ENCODE data around the gene CD46.
"Not testable (repeated sequence)": the region's sequence is repeated elsewhere in the genome, so short reads cannot be mapped to it uniquely, and the experiment has no call there.

CD46 gene

DNA sequence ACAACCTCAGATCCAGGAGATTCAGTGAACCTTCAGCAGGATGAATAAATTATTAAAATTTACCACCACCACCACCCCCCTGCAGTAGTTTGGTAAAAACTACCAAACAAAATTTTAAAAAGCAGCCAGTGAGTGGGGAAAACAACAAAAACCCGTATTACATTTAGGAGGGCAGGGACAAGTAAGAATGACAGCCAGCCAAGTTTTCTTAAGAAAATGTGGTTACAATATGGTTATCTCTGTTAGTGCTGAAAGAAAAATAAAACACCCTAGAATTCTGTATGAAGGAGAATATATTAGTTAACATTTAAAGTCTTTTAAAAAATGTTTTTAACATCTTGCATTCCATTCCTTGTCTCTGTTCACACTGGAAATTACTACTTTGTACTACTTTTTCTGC lies 14.7 kb downstream of the CD46 start:
- TF ChIP-seq CTCF (IDR thresholded peaks at IDR 0.05; ENCODE audit: borderline replicate concordance, control extremely low read depth, extremely low read depth, insufficient read depth, missing control alignments) = no peak
- DNase-seq (ENCODE audit: low spot score) = no peak
- in situ Hi-C loops (cut with MboI; ENCODE audit: low sequenced_read_pairs, unreplicated experiment) = no loop called here

DNA sequence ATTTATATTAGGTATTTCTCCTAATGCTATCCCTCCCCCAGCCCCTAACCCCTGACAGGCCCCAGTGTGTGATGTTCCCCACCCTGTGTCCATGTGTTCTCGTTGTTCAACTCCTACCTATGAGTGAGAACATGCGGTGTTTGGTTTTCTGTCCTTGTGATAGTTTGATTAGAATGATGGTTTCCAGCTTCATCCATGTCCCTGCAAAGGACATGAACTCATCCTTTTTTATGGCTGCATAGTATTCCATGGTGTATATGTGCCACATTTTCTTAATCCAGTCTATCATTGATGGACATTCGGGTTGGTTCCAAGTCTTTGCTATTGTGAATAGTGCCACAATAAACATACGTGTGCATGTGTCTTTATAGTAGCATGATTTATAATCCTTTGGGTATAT lies 18.7 kb downstream of the CD46 start:
- in situ Hi-C loops (cut with MboI; ENCODE audit: low sequenced_read_pairs, unreplicated experiment); DNase-seq (ENCODE audit: low spot score): not testable (repeated sequence)

DNA sequence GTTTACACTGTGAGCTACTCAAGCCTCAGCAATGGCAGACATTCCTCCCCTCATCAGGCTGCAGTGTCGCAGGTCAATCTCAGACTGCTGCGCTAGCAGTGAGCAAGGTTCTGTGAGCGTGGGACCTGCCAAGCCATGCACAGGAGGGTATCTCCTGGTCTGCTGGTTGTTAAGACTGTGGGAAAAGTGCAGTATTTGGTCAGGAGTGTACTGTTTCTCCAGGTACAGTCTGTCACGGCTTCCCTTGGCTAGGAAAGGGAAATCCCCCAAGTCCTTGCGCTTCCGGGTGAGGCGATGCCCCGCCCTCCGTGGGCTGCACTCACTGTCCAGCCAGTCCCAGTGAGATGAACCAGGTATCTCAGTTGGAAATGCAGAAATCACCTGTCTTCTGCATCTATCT lies 24.2 kb downstream of the CD46 start:
- in situ Hi-C loops (cut with MboI; ENCODE audit: low sequenced_read_pairs, unreplicated experiment); DNase-seq (ENCODE audit: low spot score): not testable (repeated sequence)

DNA sequence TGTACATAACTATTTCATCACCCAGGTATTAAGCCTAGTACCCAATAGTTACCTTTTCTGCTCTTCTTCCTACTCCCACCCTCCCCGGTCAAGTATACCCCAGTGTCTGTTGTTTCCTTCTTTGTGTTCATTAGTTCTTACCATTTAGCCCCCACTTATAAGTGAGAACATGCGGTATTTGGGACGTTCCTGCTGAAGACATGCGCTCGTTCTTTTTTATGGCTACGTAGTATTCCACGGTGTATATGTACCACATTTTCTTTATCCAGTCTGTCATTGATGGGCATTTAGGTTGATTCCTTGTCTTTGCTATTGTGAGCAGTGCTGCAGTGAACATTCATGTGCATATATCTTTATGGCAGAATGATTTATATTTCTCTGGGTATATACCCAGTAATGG lies 25.6 kb downstream of the CD46 start:
- in situ Hi-C loops (cut with MboI; ENCODE audit: low sequenced_read_pairs, unreplicated experiment); DNase-seq (ENCODE audit: low spot score): not testable (repeated sequence)

DNA sequence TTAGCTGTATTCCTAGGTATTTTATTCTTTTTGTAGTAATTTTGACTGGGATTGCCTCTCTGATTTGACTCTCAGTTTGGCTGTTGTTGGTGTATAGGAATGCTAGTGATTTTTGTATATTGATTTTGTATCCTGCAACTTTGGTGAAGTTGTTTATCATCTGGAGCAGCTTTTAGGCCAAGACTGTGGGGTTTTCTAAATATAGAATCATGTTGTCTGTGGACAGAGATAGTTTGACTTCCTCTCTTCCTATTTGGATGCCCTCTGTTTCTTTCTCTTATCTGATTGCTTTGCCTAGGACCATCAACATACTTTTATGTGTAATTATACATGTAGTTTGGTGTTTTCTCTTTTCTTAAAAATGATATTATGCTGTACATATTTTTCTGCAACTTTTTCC lies 27.2 kb downstream of the CD46 start:
- DNase-seq (ENCODE audit: low spot score) = no peak
- TF ChIP-seq CTCF (IDR thresholded peaks at IDR 0.05; ENCODE audit: borderline replicate concordance, control extremely low read depth, extremely low read depth, insufficient read depth, missing control alignments) = no peak
- in situ Hi-C loops (cut with MboI; ENCODE audit: low sequenced_read_pairs, unreplicated experiment) = no loop called here

DNA sequence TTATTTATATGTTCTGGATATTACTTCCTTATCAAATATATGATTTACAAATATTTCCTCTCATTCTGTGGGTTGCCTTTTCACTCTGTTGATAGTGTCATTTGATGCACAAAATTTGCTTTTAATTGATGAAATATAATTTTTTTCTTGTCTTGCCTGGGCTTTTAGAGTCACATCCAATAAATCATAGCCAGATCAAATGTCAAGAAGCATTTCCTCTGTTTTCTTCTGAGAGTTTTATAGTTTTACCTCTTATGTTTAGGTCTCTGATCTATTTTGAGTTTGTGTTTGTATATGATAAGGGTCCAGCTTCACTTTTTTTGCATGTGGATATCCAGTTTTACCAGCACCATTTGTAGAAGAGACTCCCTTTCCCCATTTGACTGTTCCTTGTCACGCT lies 29.5 kb downstream of the CD46 start:
- in situ Hi-C loops (cut with MboI; ENCODE audit: low sequenced_read_pairs, unreplicated experiment) = no loop called here
- DNase-seq (ENCODE audit: low spot score) = no peak
- TF ChIP-seq CTCF (IDR thresholded peaks at IDR 0.05; ENCODE audit: borderline replicate concordance, control extremely low read depth, extremely low read depth, insufficient read depth, missing control alignments) = no peak

- in situ Hi-C loops (cut with MboI; ENCODE audit: low sequenced_read_pairs, unreplicated experiment) = no loop called here
- no peak for DNase-seq (ENCODE audit: low spot score)
- TF ChIP-seq CTCF (IDR thresholded peaks at IDR 0.05; ENCODE audit: borderline replicate concordance, control extremely low read depth, extremely low read depth, insufficient read depth, missing control alignments) = no peak
Observed at GRCh38 chr1:207787776-207788175, 35.9 kb downstream of the CD46 start.

DNA sequence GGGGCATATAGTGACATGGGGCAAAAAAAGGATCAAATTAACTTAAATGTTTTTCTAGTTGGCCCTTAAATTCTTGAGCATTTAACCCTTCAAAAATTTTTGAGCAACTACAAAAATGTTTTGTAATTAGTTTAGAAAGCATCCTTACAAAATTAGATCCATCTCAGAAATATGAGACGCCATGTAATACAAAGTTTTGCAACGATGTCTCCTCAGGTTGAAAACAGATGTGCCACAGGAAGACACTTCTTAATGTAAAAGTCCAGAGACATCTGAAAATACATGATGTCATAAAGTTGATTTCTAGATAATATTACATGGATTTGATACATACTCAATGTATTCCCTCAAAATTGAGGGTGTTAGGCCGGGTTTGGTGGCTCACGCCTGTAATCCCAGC lies 37.5 kb downstream of the CD46 start:
- no peak for DNase-seq (ENCODE audit: low spot score)
- in situ Hi-C loops (cut with MboI; ENCODE audit: low sequenced_read_pairs, unreplicated experiment) = no loop called here
- TF ChIP-seq CTCF (IDR thresholded peaks at IDR 0.05; ENCODE audit: borderline replicate concordance, control extremely low read depth, extremely low read depth, insufficient read depth, missing control alignments) = no peak
